BJ (cell line): Measurements from ENCODE around the gene MOV10L1. TPM values are rescaled to one million over a fixed set of nuclear protein-coding genes. Genes with fewer than 3 reads are reported as not detected.

Source experiments
- CTCF ChIA-PET: fragments of 350-600 bp; formaldehyde crosslinking; extraction: SDS; loops from one replicate; lab custom pipeline; 2021; ENCODE audit warnings: antibody characterized with exemption, inconsistent platforms; lab: Yijun Ruan, JAX
- POLR2A ChIA-PET: fragments of 300-600 bp; sonication (Branson Sonifier 250); formaldehyde crosslinking; extraction: SDS; loops from one replicate; lab custom pipeline; 2021; ENCODE audit warnings: antibody characterized with exemption; lab: Charles Lee
- DNase-seq: peaks from one replicate; pipeline ENCODE4 v3.0.0-alpha.2; 2011; ENCODE audit warnings: low read depth
- H3K27me3 ChIP-seq: 2 replicates; pipeline ENCODE4 v1.6.0; 2011; ENCODE audit warnings: low read length; ENCODE audit not compliant: control insufficient read depth, insufficient read depth
- H3K36me3 ChIP-seq: 2 replicates; pipeline ENCODE4 v1.5.1; 2011; ENCODE audit warnings: low read length; ENCODE audit not compliant: control insufficient read depth, insufficient read depth
- H3K4me3 ChIP-seq: 2 replicates; pipeline ENCODE4 v1.5.1; 2011; ENCODE audit warnings: low read depth, mild to moderate bottlenecking, control low read depth, low read length
- polyA plus RNA-seq: library from polyadenylated mRNA; depleted of rRNA; stranded (reverse); fragments of >200 nt; gene quantifications from 2 replicates; pipeline ENCODE4 v1.2.3, GENCODE V29; 2011
- TF ChIP-seq, protein P1 (sequence below): IDR thresholded peaks from 2 replicates; pipeline ENCODE4 v1.5.1; 2011; ENCODE audit warnings: low read depth, mild to moderate bottlenecking, control low read depth, inconsistent platforms, low read length, moderate library complexity; ENCODE audit not compliant: insufficient read depth

The MOV10L1 gene
- polyA plus RNA-seq, 1 experiment, result 6.6 TPM

DNA sequence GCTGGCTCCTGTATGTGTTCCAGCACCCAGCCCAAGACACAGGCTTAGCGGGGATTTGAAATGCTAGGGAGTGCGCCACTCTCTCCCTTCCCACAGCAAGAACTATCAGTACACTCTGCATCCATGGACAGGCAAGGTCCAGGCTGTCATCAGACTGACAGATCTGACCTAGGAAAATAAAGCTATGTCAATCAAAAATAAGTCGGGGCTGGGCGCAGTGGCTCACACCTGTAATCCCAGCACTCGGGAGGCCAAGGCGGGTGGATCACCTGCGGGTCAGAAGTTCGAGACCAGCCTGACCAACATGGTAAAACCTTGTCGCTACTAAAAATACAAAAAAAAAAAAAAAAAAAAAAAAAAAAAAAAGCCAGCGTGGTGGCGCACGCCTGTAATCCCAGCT is 1.7 kb upstream of the MOV10L1 start:
- no peaks in the 10 kb centered on the region; the same call in 1 of the 2 replicates for H3K36me3 ChIP-seq
- TF ChIP-seq, protein P1, sequence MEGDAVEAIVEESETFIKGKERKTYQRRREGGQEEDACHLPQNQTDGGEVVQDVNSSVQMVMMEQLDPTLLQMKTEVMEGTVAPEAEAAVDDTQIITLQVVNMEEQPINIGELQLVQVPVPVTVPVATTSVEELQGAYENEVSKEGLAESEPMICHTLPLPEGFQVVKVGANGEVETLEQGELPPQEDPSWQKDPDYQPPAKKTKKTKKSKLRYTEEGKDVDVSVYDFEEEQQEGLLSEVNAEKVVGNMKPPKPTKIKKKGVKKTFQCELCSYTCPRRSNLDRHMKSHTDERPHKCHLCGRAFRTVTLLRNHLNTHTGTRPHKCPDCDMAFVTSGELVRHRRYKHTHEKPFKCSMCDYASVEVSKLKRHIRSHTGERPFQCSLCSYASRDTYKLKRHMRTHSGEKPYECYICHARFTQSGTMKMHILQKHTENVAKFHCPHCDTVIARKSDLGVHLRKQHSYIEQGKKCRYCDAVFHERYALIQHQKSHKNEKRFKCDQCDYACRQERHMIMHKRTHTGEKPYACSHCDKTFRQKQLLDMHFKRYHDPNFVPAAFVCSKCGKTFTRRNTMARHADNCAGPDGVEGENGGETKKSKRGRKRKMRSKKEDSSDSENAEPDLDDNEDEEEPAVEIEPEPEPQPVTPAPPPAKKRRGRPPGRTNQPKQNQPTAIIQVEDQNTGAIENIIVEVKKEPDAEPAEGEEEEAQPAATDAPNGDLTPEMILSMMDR, result no peak
- H3K27me3 ChIP-seq, result peaks cover 3% of the 10 kb centered on the region
- POLR2A ChIA-PET, result no interaction called here
- H3K4me3 ChIP-seq, result no peak overlapping the region
- CTCF ChIA-PET, result no interaction called here
- DNase-seq, result no peak

DNA sequence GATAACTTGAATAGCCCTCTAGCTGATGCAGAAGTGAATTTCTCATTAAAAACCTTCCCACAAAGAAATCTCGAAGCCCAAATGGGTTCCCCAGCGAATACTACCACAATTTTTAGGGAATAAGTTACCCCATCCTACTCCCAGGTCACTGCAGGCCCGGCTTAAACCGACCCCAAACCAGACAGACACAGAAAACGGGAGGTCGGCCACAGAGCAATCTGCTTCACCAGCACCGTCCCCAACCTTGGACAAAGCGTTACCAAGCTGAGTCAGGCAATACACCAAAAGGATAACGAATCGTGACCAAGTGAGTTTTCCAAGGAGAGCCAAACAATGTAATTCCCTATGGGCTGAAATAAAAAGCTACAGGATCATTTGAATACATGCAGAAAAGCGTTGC is 575 bp upstream of the MOV10L1 start:
- DNase-seq, result no peak
- H3K4me3 ChIP-seq, result no peak overlapping the region
- POLR2A ChIA-PET, result no interaction called here
- H3K36me3 ChIP-seq, result no peaks in the 10 kb centered on the region; the same call in 1 of the 2 replicates
- TF ChIP-seq, protein P1, result no peak
- H3K27me3 ChIP-seq, result peaks cover 3% of the 10 kb centered on the region
- CTCF ChIA-PET, result no interaction called here

DNA sequence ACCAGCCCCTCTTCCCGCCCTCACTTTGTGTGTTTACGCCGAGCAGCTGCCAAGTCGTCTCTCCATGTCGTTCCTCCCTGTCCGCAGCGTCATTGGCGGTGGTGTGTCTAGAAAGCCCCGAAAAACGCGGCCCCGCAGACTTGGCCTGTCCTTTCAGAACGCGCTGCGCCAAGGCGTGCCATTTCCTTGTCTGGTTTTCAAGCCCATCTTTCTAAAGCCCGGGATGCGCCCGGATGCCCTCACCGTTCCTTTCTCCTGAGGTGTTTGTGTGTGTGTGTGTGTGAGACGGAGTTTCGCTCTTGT is 557 bp downstream of the MOV10L1 start:
- peaks cover 5% of the 10 kb centered on the region for H3K27me3 ChIP-seq
- no peaks in the 10 kb centered on the region for H3K36me3 ChIP-seq
- TF ChIP-seq, protein P1, result no peak
- POLR2A ChIA-PET, result no interaction called here
- no peak for DNase-seq
- no peak overlapping the region for H3K4me3 ChIP-seq
- CTCF ChIA-PET, result interaction anchor here (1.1 kb wide), 1 partner anchor 10 kb away, joined by 4 read pairs; no protein-coding TSS in a partner anchor

DNA sequence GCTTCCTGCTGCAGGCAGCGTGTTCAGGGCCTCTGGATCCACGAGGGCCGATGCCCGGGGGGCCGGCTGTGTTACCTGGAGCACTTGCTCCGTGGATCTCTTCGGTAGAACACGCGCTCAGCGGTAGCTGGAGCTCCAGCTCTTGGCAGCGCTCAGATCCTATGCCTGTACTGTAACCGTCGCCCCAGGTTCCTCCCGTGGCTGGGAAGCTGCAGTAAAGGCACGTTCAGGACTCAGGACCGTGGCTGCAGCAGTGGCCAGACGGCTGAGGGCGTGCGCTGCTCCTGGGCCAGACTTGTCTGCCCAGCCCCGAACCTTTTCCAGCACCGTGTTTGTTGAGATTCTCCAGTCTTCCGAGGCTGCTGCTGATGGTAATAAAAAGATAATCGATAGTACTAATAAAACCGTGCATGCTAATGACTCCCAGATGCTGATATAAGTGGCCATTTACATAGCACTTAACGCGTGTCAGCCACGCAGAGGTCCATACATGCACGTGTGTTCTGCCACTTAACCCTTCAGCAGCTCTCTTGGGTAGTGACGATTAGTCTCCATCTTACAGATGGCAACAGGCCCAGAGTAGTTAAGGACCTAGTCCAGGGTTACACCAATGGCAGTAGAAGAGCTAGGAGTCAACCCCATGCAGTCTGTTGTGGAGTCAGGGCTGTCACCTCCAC is 1.4 kb downstream of the MOV10L1 start:
- Histone ChIP-seq H3K36me3 (no peaks in the 10 kb centered on the region), H3K4me3 (no peak overlapping the region), H3K27me3 (peaks cover 6% of the 10 kb centered on the region)
- CTCF ChIA-PET, result interaction anchor here (1.1 kb wide), 1 partner anchor 11 kb away, joined by 4 read pairs; no protein-coding TSS in a partner anchor
- no peak for DNase-seq
- POLR2A ChIA-PET, result no interaction called here
- TF ChIP-seq, protein P1, result no peak

DNA sequence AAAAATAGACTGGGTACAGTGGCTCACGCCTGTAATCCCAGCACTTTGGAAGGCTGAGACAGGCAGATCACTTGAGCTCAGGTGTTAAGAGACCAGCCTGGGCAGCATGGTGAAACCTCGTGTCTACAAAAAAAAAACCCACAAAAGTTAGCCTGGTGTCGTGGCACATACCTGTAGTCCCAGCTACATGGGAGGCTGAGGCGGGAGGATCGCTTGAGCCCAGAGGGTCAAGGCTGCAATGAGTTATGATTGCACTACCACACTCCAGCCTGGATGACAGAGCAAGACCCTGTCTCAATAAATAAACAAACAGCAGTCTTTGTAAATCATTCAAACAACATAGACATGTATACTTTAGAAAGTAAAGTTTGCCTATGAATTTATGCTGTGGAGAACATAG is 2.5 kb downstream of the MOV10L1 start:
- ChIA-PET CTCF (no interaction called here), POLR2A (no interaction called here)
- TF ChIP-seq, protein P1, result no peak
- no peak for DNase-seq
- Histone ChIP-seq H3K36me3 (no peaks in the 10 kb centered on the region), H3K4me3 (no peak overlapping the region), H3K27me3 (peaks cover 8% of the 10 kb centered on the region)
